HEK293T (cell line): ENCODE measurements around the gene GAREM1.

Experiments used
- ARNT ChIP-seq: fragments of 450-650 bp; IDR thresholded peaks from 2 replicates; pipeline ENCODE4 v1.6.1; 2017; ENCODE audit warnings: mild to moderate bottlenecking
- BHLHE40 ChIP-seq: fragments of 450-650 bp; IDR thresholded peaks from 2 replicates; pipeline ENCODE4 v1.6.1; 2016; ENCODE audit warnings: mild to moderate bottlenecking, moderate library complexity, borderline replicate concordance
- CTBP1 ChIP-seq: fragments of 450-650 bp; IDR thresholded peaks from 2 replicates; pipeline ENCODE4 v1.6.1; 2016; ENCODE audit warnings: borderline replicate concordance
- ELF4 ChIP-seq: fragments of 450-650 bp; IDR thresholded peaks from 2 replicates; pipeline ENCODE4 v1.6.1; 2017; ENCODE audit warnings: antibody characterized with exemption
- FOXA1 ChIP-seq: fragments of 450-650 bp; IDR thresholded peaks from 2 replicates; pipeline ENCODE4 v1.6.1; 2016; ENCODE audit warnings: mild to moderate bottlenecking
- FOXK2 ChIP-seq: fragments of 450-650 bp; IDR thresholded peaks from 2 replicates; pipeline ENCODE4 v1.6.1; 2016; ENCODE audit warnings: mild to moderate bottlenecking
- NFRKB ChIP-seq: fragments of 450-650 bp; IDR thresholded peaks from 2 replicates; pipeline ENCODE4 v1.6.1; 2016; ENCODE audit warnings: mild to moderate bottlenecking, moderate library complexity
- PKNOX1 ChIP-seq: fragments of 450-650 bp; IDR thresholded peaks from 2 replicates; pipeline ENCODE4 v1.6.1; 2016
- SP1 ChIP-seq: fragments of 450-650 bp; IDR thresholded peaks from 2 replicates; pipeline ENCODE4 v1.6.1; 2017
- SUZ12 ChIP-seq: fragments of 450-650 bp; IDR thresholded peaks from 2 replicates; pipeline ENCODE4 v1.6.1; 2016; ENCODE audit warnings: mild to moderate bottlenecking
- TARDBP ChIP-seq: fragments of 450-650 bp; IDR thresholded peaks from 2 replicates; pipeline ENCODE4 v1.6.1; 2016
- ZNF384 ChIP-seq: fragments of 450-650 bp; IDR thresholded peaks from 2 replicates; pipeline ENCODE4 v1.6.1; 2016

- TF ChIP-seq SP1 (no peak), CTBP1 (no peak), FOXA1 (no peak), NFRKB (no peak), BHLHE40 (no peak), PKNOX1 (no peak), FOXK2 (no peak), ELF4 (no peak), ARNT (no peak), ZNF384 (no peak), TARDBP (no peak), SUZ12 (no peak)
These were observed 192.4 kb downstream of the GAREM1 start for GRCh38 chr18:32278177-32278799.
